HG02938 (cell line): ENCODE results near the gene PSMB7.
"Not testable (repeated sequence)": the region's sequence is repeated elsewhere in the genome, so short reads cannot be mapped to it uniquely, and the experiment has no call there.

Source experiments
- ATAC-seq: cut with Tn5 transposase; IDR thresholded peaks from one replicate; pipeline ENCODE4 v1.9.1; 2021; ENCODE audit warnings: mild to moderate bottlenecking, moderate library complexity; ENCODE audit not compliant: unreplicated experiment

Gene PSMB7

DNA sequence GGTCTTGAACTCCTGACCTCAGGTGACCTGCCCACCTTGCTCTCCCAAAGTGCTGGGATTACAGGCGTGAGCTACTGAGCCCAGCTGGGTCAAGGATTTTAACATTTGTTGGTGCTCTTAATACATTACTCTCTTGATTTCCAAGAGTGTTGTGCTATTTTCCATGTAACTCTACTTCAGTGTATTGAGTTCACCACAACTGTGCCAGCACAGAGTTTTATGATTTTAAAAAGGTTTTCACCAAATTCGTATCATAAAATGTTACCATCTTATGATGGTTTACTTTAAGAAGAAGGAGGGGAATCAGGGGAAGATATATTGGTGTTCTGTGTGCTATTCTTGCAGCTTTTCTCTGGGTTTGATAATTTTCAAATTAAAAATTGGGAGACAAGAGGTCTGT, 28.4 kb upstream of the PSMB7 start:
- ATAC-seq = no peak

DNA sequence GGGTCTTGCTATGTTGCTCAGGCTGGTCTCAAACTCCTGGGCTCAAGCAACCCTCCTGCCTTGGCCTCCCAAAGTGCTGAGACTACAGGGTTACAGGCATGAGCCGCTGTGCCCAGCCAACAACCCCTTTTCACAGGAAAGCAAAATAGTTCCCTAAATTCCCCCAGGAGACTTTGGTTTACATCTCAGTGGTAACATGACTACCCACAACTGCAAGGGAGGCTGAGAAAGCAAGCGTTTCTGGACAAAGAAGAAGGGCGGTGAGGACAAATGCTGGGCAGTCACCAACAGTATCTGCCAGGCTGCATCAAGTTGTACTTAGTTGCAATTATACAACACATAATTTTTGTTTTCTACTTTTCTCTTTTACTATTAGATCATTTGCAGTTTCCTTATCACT, 27.6 kb upstream of the PSMB7 start:
- no peak for ATAC-seq

DNA sequence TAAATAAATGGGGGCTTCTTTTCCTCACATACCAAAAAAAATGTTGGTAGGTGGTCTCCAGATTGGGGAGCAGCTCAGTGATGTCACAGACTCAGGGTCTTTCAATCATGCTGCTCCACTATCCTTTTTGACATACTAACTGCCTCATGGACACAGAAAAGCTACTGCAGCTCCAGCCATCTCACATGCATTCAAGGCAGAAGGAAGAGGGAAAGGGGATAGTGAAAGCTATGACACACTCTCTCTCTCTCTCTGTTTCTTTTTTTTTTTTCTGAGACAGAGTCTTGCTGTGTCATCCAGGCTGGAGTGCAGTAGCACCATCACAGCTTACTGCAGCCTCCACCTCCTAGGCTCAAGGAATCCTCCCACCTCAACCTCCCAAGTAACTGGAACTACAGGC, 27.1 kb upstream of the PSMB7 start:
- no peak for ATAC-seq

DNA sequence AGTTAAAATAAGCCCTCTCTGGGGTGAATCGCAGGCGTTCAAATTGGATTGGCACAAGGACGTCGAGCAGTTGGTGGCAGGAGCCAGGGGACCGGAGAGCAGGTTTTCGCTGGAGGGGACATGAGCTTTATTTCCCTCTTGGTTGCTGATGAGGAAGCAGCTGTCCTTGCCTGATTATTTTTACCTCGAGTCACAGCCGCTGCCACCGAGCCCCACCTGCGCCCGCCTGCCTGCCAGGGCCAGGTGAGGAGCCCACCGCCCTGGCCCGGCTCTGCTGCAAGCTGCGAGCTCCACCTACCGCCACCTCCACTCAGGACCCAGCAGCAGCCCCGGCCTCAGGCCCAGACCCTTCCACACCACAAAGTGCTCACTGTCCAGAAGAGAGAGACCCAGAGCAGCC, 26.0 kb upstream of the PSMB7 start:
- ATAC-seq = no peak

DNA sequence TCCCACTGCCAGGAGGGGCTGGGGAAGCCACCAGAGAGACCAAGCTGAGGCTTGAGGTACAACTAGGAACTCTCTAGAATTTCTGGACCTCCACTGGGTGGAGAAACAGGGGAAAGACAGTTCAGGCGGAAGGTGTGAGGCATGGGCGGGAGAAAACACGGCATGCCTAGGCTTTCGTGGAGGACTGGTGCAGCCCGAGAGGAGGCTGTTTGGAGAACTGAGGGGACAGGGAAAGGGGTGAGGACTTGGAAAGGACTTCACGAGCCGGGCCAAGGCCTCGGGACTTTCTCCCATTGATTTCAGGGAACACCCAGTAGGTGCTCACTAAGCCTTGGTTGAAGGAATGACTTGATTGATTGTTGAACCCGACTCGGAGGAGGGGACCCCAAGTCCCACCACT, 25.5 kb upstream of the PSMB7 start:
- ATAC-seq = no peak

DNA sequence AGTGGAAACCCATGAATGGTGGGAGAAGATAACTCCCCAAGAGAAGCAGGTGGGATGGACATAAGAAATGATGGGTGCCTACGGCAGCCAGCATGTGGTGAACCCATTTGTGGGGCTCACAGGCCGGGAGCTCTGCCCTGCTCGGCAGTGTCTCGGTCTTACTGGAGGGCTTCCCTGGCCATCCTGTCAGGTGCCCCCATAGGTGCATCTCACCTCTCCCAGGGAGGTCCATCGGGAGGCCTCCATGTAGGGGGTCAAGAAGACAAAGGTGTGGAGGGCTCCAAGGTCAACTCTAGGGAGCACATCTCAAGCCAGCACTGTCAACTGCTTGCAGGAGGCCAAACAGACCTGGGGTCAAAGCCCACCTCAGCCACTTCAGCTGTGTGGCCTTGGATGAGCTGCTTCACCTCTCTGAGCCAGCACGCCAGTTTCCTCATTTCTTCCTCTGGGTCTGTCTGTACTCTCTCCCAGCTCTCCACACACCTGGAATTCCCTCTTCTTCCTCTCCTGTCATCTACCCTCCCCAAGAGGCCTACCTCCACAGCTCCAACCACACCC, 24.5 kb upstream of the PSMB7 start:
- ATAC-seq = no peak

DNA sequence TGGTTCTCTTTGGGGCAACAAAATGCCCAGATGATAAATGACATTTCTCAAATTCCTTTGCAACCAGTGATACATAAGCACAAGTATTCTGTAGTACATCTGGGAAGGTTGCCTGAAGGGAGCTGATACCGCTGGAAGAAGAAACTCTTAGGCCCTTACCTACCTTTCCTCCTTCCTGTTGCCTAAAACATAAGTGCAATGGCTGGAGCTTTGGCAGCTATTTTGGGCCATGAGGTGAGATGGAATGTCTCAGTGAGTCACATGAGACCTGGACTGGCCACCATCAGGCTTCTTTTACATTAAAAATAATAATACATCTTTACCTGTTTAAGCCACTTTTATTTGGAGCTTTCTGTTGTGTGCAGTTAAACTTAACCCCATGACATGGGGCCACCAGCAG, 23.8 kb upstream of the PSMB7 start:
- ATAC-seq = no peak

DNA sequence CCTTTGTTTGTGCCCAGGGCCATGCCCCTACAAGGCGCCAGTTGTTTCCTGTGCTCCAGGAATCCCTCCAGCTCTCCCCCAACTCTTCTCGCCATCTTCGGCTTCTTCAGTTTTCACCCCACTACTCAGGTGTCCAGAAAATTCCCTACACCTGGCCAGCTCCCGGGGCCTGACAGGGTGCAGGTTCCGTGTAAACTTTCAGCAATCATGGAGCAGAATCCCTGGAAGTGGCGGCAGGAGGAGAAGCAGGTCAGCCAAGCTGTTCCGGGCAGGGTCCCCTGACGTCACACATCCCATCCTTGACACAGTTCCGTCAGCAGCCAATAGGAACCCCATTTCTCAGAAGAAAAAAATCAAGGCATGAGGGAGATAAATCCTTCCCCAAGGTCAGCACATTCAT, 22.8 kb upstream of the PSMB7 start:
- no peak for ATAC-seq

DNA sequence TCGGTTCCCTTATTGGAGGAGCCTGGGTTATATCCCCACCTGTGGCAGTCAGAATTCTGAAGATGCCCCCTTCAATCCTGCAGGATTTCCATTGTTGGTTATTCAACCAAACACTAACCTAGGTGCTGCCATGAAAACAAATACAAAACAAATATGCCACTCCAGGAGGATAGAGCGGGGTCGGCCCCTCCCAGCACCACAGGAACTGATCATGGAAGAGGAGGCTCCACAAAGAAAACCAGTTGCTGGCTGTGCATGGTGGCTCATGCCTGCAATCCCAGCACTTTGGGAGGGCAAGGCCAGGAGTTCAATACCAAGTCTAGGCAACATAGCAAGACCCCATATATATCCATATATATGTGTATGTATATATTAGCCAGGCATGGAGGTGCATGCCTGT, 21.8 kb upstream of the PSMB7 start:
- no peak for ATAC-seq

DNA sequence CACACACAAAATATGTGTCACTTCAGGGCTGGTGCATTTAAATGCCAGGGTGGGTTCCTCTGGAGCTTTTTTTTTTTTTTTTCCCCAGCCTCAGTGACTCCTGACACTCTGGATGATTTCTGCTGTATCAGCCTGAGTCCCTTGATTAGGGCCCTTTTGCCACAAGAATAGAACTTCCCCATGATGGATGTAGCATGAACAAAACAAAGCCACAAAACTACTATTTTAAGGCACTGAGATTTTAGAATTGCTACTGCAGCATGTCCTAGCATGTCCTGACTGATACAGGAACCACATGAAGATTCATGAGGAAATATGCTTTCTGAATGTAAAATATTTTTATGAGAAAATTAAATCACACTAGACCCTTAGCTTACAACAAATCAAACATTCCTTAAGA, 21.1 kb upstream of the PSMB7 start:
- ATAC-seq = no peak

DNA sequence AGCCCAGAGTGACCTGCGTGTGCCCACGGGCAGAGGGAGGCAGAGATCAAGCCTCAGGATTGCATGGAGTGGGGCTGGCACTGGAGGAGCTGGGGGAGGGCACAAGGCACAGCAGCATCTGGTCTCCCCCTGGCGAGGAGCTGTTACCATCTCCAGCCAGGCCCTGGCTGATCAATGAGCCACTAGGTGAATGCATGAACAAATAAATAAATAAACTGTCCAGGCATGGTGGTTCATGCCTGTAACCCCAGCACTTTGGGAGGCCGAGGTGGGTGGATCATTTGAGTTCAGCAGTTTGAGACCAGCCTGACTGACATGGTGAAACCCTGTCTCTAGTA, 14.3 kb upstream of the PSMB7 start:
- ATAC-seq = no peak

DNA sequence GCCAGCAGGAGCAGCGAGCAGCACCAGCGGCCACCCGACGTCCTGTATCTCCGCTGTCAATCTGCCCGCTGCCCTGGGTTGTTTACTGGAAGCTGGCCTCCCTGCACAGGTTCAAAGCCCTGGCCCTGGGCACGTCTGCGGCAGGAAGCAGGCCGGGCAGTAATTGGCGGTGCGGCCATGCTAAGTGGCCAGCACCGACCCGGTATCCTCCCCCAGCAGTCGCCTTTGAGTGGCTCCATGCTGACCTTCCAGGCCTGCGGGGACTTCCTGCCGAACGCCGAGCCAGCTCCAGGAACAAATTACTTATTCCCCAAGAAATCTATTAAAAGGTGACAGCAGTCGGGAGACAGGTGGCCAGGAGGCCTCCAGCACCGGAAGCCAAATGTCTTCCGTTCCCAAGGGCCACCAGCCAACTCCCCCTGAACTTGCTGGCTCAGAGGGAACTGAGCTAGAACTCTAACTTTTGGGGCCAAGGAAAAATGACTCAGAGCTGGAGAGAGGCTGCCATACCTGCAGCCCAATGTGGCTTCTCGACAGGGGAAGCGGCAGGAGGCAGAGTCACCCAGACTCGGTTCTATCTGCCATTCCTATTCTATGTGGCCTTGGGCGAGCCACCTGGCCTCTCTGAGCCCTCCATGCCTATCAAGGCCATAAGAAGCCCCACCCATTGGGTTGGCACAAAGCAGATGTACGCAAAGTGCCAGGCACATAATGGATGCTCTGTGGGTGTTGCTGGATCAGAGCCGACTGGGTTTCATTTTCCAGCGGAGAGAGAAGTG, 13.7 kb upstream of the PSMB7 start:
- no peak for ATAC-seq

DNA sequence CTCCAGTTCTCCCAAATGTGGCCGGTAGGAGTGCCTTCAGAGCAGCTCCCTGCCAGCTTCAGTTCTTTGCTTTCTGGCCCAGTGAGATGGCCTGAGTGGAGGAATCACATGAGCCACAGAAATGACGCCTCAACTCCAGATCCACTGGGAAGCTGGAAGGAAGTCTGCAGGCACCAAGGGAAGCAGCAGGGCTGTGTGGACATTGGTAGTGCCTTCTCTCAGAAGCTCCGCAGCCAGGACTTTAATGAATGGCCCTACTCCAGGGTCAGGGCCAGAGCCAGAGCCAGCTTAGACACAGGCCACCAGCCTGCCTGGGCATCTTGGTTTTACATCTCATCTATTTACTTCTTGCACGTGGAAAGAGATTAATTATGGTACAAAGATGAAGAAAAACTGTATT, 12.0 kb upstream of the PSMB7 start:
- no peak for ATAC-seq

DNA sequence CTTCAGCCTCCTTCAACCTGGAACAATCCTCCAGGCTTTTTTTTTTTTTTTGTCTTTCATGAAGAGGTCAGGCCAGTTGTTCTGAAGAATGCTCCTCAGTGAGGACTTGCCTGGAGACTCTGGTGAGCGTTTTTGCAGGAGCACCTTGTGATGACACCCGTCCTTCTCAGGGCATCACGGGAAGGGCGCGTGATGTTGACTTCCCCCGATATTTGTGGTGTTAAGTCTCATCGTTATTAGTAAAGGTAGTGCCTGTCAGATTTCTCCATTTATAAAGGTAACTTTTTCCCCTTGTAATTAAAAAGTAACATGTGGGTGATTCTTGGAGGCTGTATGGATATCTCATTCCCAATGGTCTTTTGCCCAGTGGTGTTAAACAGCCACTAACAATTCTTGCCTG, 11.1 kb upstream of the PSMB7 start:
- ATAC-seq = no peak

DNA sequence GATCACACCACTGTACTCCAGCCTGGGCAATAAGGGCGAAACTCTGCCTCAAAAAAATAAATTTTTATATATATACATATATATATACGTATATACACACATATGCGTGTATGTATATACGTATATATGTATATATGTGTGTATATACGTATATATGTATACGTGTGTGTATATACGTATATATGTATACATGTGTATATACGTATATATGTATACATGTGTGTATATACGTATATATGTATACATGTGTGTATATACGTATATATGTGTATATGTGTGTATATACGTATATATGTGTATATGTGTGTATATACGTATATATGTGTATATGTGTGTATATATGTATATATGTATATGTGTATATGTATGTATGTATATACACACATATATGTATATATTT, 10.5 kb upstream of the PSMB7 start:
- ATAC-seq = not testable (repeated sequence)

DNA sequence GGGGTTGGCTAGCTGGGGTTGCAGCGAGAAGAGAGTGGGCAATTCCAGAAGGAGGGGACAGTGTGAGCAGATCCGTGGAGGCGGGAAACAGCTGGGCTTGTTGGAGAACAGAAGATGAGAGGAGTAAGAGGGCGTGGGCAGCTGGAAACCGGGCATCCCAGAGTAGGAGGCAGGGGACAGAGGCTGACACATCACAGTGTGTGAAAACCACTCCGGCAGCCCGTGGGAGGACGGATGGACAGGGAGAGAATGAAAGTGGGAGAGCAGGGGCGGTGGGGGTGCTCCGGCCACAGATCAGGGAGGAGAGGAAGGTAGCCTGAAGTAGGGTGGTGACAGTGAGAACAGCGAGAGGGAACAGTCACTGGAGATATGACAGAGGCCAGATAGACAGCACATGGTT, 8.3 kb upstream of the PSMB7 start:
- no peak for ATAC-seq

DNA sequence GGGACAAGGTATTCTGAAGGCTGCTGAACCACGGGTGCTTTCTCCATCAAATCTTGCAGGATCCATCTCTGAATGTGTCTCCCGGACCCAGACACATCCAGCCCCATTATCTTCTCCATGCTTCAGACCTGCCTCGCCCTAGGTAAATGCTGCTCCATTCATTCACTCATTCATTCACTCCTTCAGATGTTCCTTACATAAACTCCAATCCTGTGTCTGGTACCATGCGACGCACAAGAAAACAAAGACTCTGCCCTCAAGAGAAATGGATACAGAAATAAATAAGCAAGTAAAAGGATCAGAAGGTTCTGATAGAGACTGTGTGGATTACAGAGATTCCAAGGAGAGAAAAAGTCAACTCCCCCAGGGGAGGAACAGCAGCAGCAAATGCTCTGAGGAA, 7.9 kb upstream of the PSMB7 start:
- ATAC-seq = no peak

DNA sequence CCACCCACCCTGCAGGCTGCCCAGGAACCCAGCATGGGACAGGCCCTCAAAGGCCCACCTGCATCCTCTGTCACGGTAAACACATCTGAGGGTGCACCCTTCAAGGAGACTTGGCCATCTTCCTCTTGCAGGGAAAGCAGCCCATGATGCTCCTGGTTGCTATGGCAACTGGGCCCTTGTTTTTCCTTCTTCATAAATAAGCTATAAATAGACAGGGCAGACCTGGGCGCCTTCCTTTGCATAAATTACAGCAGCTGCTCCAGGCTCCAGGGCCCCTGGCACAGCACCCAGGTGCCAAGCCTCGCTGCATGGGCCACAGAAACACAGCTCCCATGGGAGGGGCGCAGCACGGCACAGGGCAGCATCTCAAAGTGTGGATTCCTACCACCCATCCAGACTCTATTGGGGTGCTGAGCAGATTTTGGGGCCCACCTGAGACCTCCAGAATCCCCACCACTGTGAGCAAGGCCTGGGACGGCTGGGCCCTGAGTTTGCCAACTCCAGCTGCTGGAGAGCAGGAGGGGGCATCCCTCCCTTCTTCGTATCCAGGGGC, 5.8 kb upstream of the PSMB7 start:
- no peak for ATAC-seq

DNA sequence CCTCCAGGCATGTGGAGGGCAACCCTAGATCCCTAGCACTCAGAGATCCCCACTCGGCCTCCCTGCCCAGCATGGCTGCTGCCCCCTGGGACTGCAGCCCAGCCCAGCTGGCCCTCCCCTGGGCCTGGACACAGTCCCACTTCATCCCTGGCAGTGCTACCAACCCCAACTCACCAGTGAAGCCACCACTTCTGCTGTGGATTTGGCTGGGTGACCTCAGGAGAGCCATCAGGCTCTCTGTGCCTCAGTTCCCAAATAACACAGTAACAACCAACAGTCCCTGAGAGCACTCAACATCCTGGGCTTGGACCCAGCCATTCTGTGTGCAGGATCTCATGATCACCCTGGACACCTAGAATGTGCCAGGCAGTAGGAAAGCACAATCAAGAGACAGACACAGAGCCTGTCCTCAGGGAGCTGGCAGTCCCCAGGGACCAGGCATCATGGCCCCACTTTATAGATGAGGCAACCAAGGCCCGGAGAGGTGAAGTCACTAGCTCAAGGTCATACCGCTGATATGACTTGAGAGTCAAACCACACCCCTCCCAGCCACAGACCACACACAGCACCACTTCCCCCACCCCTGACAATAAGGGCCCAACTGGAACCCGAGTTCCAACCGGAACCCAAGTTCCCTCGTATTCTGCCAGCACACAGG, 4.7 kb upstream of the PSMB7 start:
- ATAC-seq = no peak

DNA sequence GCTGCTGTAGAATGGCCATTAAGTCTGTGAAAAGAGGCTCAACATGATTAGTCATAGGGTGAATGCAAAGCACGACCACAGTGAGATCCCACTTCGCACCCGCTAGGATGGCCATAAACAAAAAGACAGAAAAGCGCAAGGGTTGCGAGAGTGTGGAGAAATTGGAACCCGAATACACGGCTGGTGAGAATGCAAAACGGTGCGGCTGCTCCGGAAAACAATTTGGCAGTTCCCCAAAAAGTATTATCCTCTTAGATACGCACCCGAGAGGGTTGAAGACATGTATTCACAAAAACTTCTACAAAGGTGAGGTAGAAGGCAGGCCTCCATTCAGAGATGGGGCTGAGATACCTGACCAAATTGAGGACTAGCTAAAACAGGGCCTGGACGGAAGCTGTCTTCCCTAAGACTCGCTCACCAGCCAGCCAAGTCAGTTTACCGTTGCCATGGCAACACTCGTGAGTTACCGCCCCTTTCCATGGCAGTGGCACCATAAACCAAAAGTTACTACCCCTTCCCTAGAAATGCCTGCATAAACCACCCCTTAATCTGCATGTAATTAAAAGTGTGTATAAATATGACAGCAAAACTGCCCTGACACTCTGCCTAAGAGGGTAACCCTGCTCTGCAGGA, 726 bp upstream of the PSMB7 start:
- no peak for ATAC-seq

DNA sequence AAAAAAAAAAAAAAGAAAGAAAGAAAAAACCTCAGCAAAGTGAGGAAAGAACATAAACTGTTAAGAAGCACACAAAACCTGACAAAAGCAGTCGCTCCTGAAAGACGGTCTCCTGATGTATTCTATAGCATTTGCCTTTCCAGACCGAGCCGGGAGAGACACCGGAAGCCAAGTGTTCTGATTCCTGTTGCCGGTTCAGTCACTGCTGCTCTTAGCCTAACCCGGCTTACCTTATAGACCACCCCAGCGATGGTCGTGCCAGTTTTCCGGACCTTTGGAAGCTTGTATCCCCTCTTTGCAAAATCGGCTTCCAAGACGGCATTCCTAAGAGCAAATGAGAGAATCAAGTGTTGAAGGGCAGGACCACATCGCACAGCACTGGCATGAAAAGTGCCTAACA, 630 bp downstream of the PSMB7 start:
- no peak for ATAC-seq

DNA sequence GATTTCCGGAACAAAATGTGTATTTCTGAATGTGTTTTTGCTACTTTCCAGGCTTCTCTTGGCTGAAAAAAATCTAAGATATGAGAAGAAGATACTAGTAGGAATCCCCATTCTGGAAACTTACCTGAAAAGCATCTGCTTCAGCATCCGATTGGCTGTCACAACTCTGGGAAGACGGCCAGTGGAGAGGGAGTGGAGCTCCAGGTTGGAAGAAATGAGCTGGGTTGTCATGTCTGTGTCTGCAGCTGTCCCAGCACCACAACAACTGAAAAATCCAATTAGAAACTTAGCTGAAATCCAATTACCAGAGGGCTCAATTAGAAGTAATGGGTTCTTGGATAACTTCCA, 3.0 kb downstream of the PSMB7 start:
- ATAC-seq = no peak
